A673 (cell line): Measurements from ENCODE around the gene CD40.

ENCODE experiments used
- EZH2 ChIP-seq: fragments of 200-600 bp; sonication (generic); IDR thresholded peaks from 2 replicates; pipeline ENCODE4 v1.6.1; 2017; ENCODE audit warnings: borderline replicate concordance, low read depth, mild to moderate bottlenecking, mixed read lengths, antibody characterized with exemption, low read length; ENCODE audit not compliant: poor library complexity, severe bottlenecking
- TF ChIP-seq, protein P1 (sequence below): fragments of 300-800, 200-600 bp; sonication (generic); conservative IDR thresholded peaks from 2 replicates; pipeline ENCODE4 v1.5.1; 2017; ENCODE audit warnings: low read depth, mild to moderate bottlenecking, antibody characterized with exemption, low read length, moderate library complexity, mixed read lengths

DNA sequence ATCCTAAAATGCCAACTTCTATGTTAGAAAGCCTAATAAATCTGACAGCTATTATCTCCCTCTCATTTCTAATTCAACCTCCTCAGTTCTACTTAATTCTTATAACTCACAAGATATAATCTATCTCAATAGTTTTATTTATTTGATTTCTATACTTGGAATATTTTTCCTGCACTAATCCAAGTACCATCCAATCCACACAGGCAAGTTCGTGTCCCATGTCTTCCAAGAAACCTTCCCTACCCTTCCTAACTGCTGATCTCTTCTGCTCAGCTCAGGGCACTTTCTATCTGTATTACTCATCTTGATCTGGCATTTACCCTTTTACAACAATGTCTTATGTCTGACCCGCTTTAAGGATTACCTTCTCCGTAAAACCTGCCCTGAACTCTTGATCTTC lies 46.5 kb upstream of the CD40 start:
- TF ChIP-seq, protein P1, sequence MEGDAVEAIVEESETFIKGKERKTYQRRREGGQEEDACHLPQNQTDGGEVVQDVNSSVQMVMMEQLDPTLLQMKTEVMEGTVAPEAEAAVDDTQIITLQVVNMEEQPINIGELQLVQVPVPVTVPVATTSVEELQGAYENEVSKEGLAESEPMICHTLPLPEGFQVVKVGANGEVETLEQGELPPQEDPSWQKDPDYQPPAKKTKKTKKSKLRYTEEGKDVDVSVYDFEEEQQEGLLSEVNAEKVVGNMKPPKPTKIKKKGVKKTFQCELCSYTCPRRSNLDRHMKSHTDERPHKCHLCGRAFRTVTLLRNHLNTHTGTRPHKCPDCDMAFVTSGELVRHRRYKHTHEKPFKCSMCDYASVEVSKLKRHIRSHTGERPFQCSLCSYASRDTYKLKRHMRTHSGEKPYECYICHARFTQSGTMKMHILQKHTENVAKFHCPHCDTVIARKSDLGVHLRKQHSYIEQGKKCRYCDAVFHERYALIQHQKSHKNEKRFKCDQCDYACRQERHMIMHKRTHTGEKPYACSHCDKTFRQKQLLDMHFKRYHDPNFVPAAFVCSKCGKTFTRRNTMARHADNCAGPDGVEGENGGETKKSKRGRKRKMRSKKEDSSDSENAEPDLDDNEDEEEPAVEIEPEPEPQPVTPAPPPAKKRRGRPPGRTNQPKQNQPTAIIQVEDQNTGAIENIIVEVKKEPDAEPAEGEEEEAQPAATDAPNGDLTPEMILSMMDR, result no peak
- no peak for TF ChIP-seq EZH2
